GM10248 (cell line): ENCODE results near the gene CHD5.

ENCODE experiments used
- CTCF ChIA-PET: fragments of 300-600 bp; sonication (Branson Sonifier 250); formaldehyde crosslinking; extraction: SDS; loops from one replicate; lab custom pipeline; 2021; ENCODE audit warnings: antibody characterized with exemption; lab: Yijun Ruan, JAX
- POLR2A ChIA-PET: fragments of 350-650 bp; sonication (Branson Sonifier 250); formaldehyde crosslinking; extraction: SDS; loops from one replicate; lab custom pipeline; 2020; ENCODE audit warnings: antibody characterized with exemption; lab: Yijun Ruan, JAX
- DNase-seq: peaks from one replicate; pipeline ENCODE4 v3.0.0; 2012; ENCODE audit errors: extremely low spot score
- CTCF ChIP-seq: IDR thresholded peaks from 2 replicates; pipeline ENCODE4 v1.5.1; 2012; ENCODE audit warnings: mild to moderate bottlenecking, low read depth; ENCODE audit errors: extremely low read depth, missing control alignments, control extremely low read depth

Gene CHD5

GRCh38 chr1:6170742-6171201 lies 9.3 kb downstream of the CHD5 start:
- no peak for DNase-seq
- TF ChIP-seq CTCF, result no peak
- CTCF ChIA-PET, result no interaction called here
- POLR2A ChIA-PET, result no interaction called here

- POLR2A ChIA-PET, result no interaction called here
- DNase-seq, result no peak
- CTCF ChIA-PET, result no interaction called here
- no peak for TF ChIP-seq CTCF
Observed at GRCh38 chr1:6170116-6170741, 9.9 kb downstream of the CHD5 start.

GRCh38 chr1:6168947-6169586 lies 11.1 kb downstream of the CHD5 start:
- CTCF ChIA-PET, result no interaction called here
- DNase-seq, result no peak
- TF ChIP-seq CTCF, result no peak
- POLR2A ChIA-PET, result no interaction called here

- no peak for TF ChIP-seq CTCF
- ChIA-PET CTCF (interaction anchor here (0.8 to 1.5 kb wide), 2 partner anchors 18 to 22 kb away, joined by 3 read pairs; no protein-coding TSS in a partner anchor), POLR2A (no interaction called here)
- DNase-seq, result no peak
Observed at GRCh38 chr1:6167391-6168303, 12.5 kb downstream of the CHD5 start.

GRCh38 chr1:6166655-6167390 lies 13.3 kb downstream of the CHD5 start:
- DNase-seq, result no peak
- CTCF ChIA-PET, result interaction anchor here (1.5 kb wide), 1 partner anchor 23 kb away, joined by 3 read pairs; no protein-coding TSS in a partner anchor
- POLR2A ChIA-PET, result no interaction called here
- no peak for TF ChIP-seq CTCF
